Endodermal cell (in vitro differentiated cells): ENCODE results near the gene NLGN1. TPM values are rescaled to one million over a fixed set of nuclear protein-coding genes. Genes with fewer than 3 reads are reported as not detected.

Experiments used
- DNase-seq: peaks from one replicate; pipeline ENCODE4 v3.0.0-alpha.2; 2017
- H3K27ac ChIP-seq: 2 replicates; pipeline ENCODE4 v1.5.1; 2013; ENCODE audit warnings: mild to moderate bottlenecking, low read depth, low read length, moderate library complexity
- H3K27me3 ChIP-seq: 2 replicates; pipeline ENCODE4 v1.6.1; 2013; ENCODE audit warnings: mild to moderate bottlenecking, low read length, moderate library complexity; ENCODE audit not compliant: insufficient read depth, control insufficient read depth, poor library complexity, severe bottlenecking
- H3K36me3 ChIP-seq: 2 replicates; pipeline ENCODE4 v1.7.0; 2013; ENCODE audit warnings: mild to moderate bottlenecking, low read length, moderate library complexity; ENCODE audit not compliant: control insufficient read depth, insufficient read depth
- H3K4me1 ChIP-seq: one replicate; pipeline ENCODE4 v1.7.0; 2013; ENCODE audit warnings: low read length; ENCODE audit not compliant: control insufficient read depth, insufficient read depth
- H3K4me3 ChIP-seq: 2 replicates; pipeline ENCODE4 v1.5.1; 2013; ENCODE audit warnings: mild to moderate bottlenecking, low read length, moderate library complexity
- H3K9ac ChIP-seq: 2 replicates; pipeline ENCODE4 v1.6.1; 2013; ENCODE audit warnings: mild to moderate bottlenecking, low read length, moderate library complexity; ENCODE audit not compliant: poor library complexity, severe bottlenecking; ENCODE audit errors: extremely low read depth
- H3K9me3 ChIP-seq: 2 replicates; pipeline ENCODE4 v1.6.1; 2013; ENCODE audit warnings: mild to moderate bottlenecking, low read length, moderate library complexity; ENCODE audit not compliant: control insufficient read depth
- H3K27ac Mint-ChIP-seq: 2 replicates; pipeline ENCODE4 v1.8.0; 2020; ENCODE audit warnings: mixed read lengths
- H3K27me3 Mint-ChIP-seq: 2 replicates; pipeline ENCODE4 v1.8.0; 2021; ENCODE audit warnings: mild to moderate bottlenecking, mixed read lengths; ENCODE audit not compliant: insufficient read depth
- H3K36me3 Mint-ChIP-seq: 2 replicates; pipeline ENCODE4 v1.8.0; 2020; ENCODE audit warnings: low read depth, mixed read lengths
- H3K4me1 Mint-ChIP-seq: 2 replicates; pipeline ENCODE4 v1.8.0; 2020; ENCODE audit warnings: mixed read lengths
- H3K4me3 Mint-ChIP-seq: 2 replicates; pipeline ENCODE4 v1.8.0; 2020; ENCODE audit warnings: mild to moderate bottlenecking, moderate library complexity, mixed read lengths
- H3K9me3 Mint-ChIP-seq: 2 replicates; pipeline ENCODE4 v1.8.0; 2020; ENCODE audit warnings: mild to moderate bottlenecking, mixed read lengths
- WGBS, 2 experiments: methylation state at CpG; one replicate each; pipeline versions ENCODE4 v1.1.5 to v1.1.7; 2013; ENCODE audit warnings: missing lambda C conversion rate in 2 of 2, mixed read lengths in 1 of 2; ENCODE audit not compliant: insufficient coverage in 1 of 2, insufficient read length in 1 of 2; 5-methylcytosine and 5-hydroxymethylcytosine counted together
- total RNA-seq, 2 donors: library from RNA; stranded (reverse); fragmentation: NEBNext Ultra II Directional in 1 of 2; extraction: Animal tissue kit (Norgen Biotek cat#: 25700) in 1 of 2; gene quantifications; 2 replicates in 1 of 2; 3 replicates in 1 of 2; pipeline ENCODE4 v1.2.1, GENCODE V29; 2021
- TF ChIP-seq, protein P1 (sequence below): fragments of 200-600 bp; sonication (generic); conservative IDR thresholded peaks from 2 replicates; pipeline ENCODE4 v1.5.0; 2021; ENCODE audit warnings: antibody characterized with exemption, mild to moderate bottlenecking

The NLGN1 gene
- total RNA-seq, 2 donors from 2014 or later: 3.4 to 14.3 TPM

GRCh38 chr3:173819368-173819767 is 421.8 kb downstream of the NLGN1 start:
- no peaks in the 10 kb centered on the region for H3K4me1 ChIP-seq
- WGBS, 2 experiments: 71 to 87% methylated on average over 4 to 5 of the region's 5 CpGs
- H3K27ac Mint-ChIP-seq: no peak overlapping the region
- TF ChIP-seq, protein P1, sequence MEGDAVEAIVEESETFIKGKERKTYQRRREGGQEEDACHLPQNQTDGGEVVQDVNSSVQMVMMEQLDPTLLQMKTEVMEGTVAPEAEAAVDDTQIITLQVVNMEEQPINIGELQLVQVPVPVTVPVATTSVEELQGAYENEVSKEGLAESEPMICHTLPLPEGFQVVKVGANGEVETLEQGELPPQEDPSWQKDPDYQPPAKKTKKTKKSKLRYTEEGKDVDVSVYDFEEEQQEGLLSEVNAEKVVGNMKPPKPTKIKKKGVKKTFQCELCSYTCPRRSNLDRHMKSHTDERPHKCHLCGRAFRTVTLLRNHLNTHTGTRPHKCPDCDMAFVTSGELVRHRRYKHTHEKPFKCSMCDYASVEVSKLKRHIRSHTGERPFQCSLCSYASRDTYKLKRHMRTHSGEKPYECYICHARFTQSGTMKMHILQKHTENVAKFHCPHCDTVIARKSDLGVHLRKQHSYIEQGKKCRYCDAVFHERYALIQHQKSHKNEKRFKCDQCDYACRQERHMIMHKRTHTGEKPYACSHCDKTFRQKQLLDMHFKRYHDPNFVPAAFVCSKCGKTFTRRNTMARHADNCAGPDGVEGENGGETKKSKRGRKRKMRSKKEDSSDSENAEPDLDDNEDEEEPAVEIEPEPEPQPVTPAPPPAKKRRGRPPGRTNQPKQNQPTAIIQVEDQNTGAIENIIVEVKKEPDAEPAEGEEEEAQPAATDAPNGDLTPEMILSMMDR: no peak
- H3K4me1 Mint-ChIP-seq: peaks cover 15% of the 10 kb centered on the region
- H3K9me3 Mint-ChIP-seq: no peaks in the 10 kb centered on the region
- no peak overlapping the region for H3K9ac ChIP-seq
- H3K36me3 ChIP-seq: no peaks in the 10 kb centered on the region
- H3K4me3 Mint-ChIP-seq: no peak overlapping the region
- no peaks in the 10 kb centered on the region for H3K9me3 ChIP-seq
- H3K27me3 ChIP-seq: no peaks in the 10 kb centered on the region
- H3K27ac ChIP-seq: no peak overlapping the region
- H3K27me3 Mint-ChIP-seq: no peaks in the 10 kb centered on the region
- DNase-seq: no peak
- no peaks in the 10 kb centered on the region for H3K36me3 Mint-ChIP-seq
- no peak overlapping the region for H3K4me3 ChIP-seq

- H3K27ac Mint-ChIP-seq: no peak overlapping the region
- H3K4me3 Mint-ChIP-seq: no peak overlapping the region
- no peaks in the 10 kb centered on the region for H3K9me3 Mint-ChIP-seq
- no peaks in the 10 kb centered on the region for H3K36me3 Mint-ChIP-seq
- no peaks in the 10 kb centered on the region for H3K27me3 Mint-ChIP-seq
- H3K27me3 ChIP-seq: no peaks in the 10 kb centered on the region
- H3K4me1 Mint-ChIP-seq: peaks cover 7% of the 10 kb centered on the region
- no peaks in the 10 kb centered on the region for H3K9me3 ChIP-seq
- no peak for DNase-seq
- H3K4me3 ChIP-seq: no peak overlapping the region
- TF ChIP-seq, protein P1: no peak
- H3K27ac ChIP-seq: no peak overlapping the region
- 100% methylated on average over 1 of the region's 1 CpG; no CpG with 5 or more reads in 1 of the 2 experiments for WGBS, 2 experiments
- H3K9ac ChIP-seq: no peak overlapping the region
- no peaks in the 10 kb centered on the region for H3K4me1 ChIP-seq
- no peaks in the 10 kb centered on the region for H3K36me3 ChIP-seq
These were observed 426.4 kb downstream of the NLGN1 start for GRCh38 chr3:173823911-173824460.

DNA sequence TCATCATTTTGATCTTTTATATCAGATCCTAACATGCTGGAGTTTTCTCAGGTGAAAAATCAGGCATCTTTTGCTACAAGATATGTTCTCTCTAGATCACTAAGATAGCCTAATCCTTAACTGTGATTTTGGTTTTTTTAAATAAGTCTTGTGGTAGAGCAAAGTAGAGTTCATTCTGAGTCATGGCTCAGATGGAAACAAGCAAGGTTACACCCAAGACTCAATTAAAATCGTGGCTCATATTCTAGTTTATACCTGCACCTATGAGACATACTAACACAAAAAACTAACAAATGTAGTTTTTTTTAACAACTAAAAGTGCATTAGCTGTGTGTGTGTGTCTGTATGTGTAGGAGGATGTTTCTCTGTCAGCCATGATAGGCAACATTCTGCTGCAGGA is 428.2 kb downstream of the NLGN1 start:
- Histone ChIP-seq H3K4me1 (no peaks in the 10 kb centered on the region), H3K9me3 (no peaks in the 10 kb centered on the region), H3K9ac (no peak overlapping the region), H3K27me3 (no peaks in the 10 kb centered on the region), H3K36me3 (no peaks in the 10 kb centered on the region), H3K4me3 (no peak overlapping the region), H3K27ac (no peak overlapping the region)
- Mint-ChIP-seq H3K4me3 (no peak overlapping the region), H3K27ac (no peak overlapping the region), H3K4me1 (peaks cover 3% of the 10 kb centered on the region), H3K27me3 (no peaks in the 10 kb centered on the region), H3K36me3 (no peaks in the 10 kb centered on the region), H3K9me3 (no peaks in the 10 kb centered on the region)
- no peak for DNase-seq
- TF ChIP-seq, protein P1: no peak
- WGBS, 2 experiments: 94% methylated on average over 1 of the region's 1 CpG; no CpG with 5 or more reads in 1 of the 2 experiments
